A673 (cell line): ENCODE results near the gene ERGIC3.

Experiments
- EZH2 ChIP-seq: fragments of 200-600 bp; sonication (generic); IDR thresholded peaks from 2 replicates; pipeline ENCODE4 v1.6.1; 2017; ENCODE audit warnings: borderline replicate concordance, low read depth, mild to moderate bottlenecking, mixed read lengths, antibody characterized with exemption, low read length; ENCODE audit not compliant: poor library complexity, severe bottlenecking
- TF ChIP-seq, protein P1 (sequence below): fragments of 300-800, 200-600 bp; sonication (generic); conservative IDR thresholded peaks from 2 replicates; pipeline ENCODE4 v1.5.1; 2017; ENCODE audit warnings: low read depth, mild to moderate bottlenecking, antibody characterized with exemption, low read length, moderate library complexity, mixed read lengths

DNA sequence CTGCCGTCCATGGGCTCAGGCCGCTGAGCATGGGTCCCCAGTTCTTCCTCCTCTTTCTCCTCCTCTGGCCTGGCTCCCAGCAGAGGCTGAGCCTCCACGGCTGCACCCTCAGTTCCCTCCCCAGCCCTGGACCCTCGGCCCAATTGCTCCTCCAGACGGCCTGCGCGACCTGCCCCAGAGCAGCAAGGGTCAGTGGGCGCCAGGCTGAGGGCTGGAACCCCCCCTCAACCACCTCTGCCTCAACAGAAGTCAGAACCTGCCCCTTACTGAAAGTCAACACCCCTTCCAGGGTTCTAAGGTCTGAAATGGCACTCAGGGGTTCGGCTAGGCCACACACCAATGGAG is 57.9 kb downstream of the ERGIC3 start:
- TF ChIP-seq, protein P1, sequence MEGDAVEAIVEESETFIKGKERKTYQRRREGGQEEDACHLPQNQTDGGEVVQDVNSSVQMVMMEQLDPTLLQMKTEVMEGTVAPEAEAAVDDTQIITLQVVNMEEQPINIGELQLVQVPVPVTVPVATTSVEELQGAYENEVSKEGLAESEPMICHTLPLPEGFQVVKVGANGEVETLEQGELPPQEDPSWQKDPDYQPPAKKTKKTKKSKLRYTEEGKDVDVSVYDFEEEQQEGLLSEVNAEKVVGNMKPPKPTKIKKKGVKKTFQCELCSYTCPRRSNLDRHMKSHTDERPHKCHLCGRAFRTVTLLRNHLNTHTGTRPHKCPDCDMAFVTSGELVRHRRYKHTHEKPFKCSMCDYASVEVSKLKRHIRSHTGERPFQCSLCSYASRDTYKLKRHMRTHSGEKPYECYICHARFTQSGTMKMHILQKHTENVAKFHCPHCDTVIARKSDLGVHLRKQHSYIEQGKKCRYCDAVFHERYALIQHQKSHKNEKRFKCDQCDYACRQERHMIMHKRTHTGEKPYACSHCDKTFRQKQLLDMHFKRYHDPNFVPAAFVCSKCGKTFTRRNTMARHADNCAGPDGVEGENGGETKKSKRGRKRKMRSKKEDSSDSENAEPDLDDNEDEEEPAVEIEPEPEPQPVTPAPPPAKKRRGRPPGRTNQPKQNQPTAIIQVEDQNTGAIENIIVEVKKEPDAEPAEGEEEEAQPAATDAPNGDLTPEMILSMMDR = no peak
- TF ChIP-seq EZH2 = no peak
